GM12874 (cell line): ENCODE measurements around the gene MAGEF1.

Experiments
- CTCF ChIP-seq: IDR thresholded peaks from 2 replicates; pipeline ENCODE4 v1.5.1; 2011; ENCODE audit warnings: low read depth, mild to moderate bottlenecking, control low read depth, low read length, moderate library complexity; ENCODE audit not compliant: insufficient read depth

Gene MAGEF1

GRCh38 chr3:184734903-184735701, 23.2 kb upstream of the MAGEF1 start:
- no peak for TF ChIP-seq CTCF

- TF ChIP-seq CTCF: no peak
Observed at GRCh38 chr3:184733971-184734608, 22.2 kb upstream of the MAGEF1 start.

GRCh38 chr3:184733181-184733580, 21.3 kb upstream of the MAGEF1 start:
- no peak for TF ChIP-seq CTCF

GRCh38 chr3:184731786-184732537, 20.1 kb upstream of the MAGEF1 start:
- no peak for TF ChIP-seq CTCF

- no peak for TF ChIP-seq CTCF
Observed at GRCh38 chr3:184730924-184731323, 19.1 kb upstream of the MAGEF1 start.

- TF ChIP-seq CTCF: no peak
Observed at GRCh38 chr3:184728010-184728527, 16.2 kb upstream of the MAGEF1 start.

- TF ChIP-seq CTCF: peak; percentile 68
Observed at GRCh38 chr3:184727357-184728009, 15.6 kb upstream of the MAGEF1 start.
